ENCODE measurements around the gene HPS3.
"Not testable (repeated sequence)": the region's sequence is repeated elsewhere in the genome, so short reads cannot be mapped to it uniquely, and the experiment has no call there.

HPS3 gene

DNA sequence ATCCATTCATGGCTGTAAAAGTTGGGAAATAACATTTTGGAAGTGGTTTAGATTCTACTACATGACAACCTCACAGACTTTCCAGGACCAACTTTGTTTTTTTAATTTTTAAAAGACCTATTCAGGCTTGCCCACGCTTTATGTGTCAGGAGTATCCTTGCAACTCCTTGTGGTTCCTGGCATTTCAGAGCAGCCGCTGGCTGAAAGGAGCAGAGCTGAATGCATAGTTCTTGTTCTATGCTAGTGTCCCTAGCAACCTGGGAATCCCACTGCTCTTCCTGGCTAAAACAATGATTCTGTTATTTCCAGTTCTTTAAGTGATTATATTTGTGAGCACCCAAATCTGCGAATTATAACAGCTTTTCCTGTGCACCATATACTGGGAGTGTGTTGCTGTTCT lies 57.3 kb downstream of the HPS3 start:
- DNase-seq (ENCODE audit: low spot score), result no peak

DNA sequence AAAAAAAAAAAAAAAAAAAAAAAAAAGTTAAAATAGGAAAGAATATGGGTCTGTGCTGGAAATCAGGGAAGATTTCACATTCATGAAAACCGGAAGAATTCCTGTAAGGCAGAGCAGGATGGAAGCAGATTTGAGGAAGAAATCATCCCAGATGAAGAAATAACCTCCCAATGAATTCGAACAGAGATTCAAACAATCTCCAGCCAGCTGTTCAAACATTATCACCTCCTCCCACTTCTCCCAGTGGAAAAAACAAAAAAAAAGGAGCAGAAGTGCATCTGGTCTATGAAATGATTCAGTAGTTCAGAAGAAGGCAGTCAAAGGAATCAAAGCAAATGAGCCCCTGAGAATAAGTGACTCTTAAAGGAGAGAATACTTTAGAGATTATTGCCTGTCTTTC lies 59.1 kb downstream of the HPS3 start:
- no peak for DNase-seq (ENCODE audit: low spot score)

DNA sequence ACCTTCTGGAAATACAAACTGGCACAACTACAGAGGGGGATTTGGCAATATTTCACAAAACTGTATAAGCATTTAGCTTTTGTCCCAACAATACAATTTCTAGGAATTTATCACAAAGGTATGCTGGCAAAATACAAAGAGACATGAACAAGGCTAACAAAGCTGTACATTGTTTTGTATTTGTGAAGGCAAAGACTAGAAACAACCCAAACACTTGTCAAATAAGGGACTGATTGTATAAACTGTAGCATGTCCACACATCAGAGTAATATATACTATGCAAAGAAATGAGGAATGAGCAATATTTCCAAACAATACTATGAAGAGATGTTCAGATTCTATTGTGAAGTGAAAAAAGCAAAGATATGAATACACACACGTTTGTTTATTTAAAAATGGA lies 65.8 kb downstream of the HPS3 start:
- DNase-seq (ENCODE audit: low spot score), result no peak

DNA sequence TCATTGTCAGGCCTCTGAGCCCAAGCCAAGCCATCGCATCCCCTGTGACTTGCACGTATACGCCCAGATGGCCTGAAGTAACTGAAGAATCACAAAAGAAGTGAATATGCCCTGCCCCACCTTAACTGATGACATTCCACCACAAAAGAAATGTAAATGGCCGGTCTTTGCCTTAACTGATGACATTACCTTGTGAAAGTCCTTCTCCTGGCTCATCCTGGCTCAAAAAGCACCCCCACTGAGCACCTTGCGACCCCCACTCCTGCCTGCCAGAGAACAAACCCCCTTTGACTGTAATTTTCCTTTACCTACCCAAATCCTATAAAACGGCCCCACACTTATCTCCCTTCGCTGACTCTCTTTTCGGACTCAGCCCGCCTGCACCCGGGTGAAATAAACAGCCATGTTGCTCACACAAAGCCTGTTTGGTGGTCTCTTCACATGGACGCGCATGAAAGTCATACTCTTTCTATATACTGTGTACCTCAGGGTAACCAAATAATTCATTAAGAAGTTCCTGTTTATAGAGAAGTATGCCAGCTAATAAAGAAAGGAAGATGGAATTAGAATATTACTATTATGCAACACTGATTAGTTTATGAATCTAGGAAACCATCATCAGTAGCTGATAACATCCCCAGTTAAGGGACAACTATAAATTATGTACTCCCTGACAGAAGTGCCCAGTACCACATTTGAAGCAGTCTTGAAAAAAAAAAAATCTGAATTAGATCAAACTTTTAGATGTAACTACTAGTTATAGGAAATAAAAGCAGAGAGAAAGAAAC lies 67.6 kb downstream of the HPS3 start:
- DNase-seq (ENCODE audit: low spot score), result not testable (repeated sequence)

DNA sequence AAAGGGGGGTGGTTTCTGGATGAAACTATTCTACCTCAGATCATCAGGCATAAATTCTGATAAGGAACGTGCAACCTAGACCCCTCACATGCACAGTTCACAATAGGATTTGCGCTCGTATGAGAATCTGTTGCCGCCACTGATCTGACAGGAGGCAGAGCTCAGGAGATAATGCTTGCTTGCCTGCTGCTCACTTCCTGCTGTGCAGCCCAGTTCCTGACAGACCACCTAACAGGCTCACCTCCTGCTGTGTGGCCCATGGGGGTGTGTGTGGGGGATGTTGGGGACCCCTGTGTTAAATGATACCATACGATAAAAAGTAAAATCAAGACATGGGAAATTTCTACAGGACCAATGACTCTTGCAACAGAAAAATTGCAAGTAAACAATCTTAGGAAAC lies 68.2 kb downstream of the HPS3 start:
- no peak for DNase-seq (ENCODE audit: low spot score)

DNA sequence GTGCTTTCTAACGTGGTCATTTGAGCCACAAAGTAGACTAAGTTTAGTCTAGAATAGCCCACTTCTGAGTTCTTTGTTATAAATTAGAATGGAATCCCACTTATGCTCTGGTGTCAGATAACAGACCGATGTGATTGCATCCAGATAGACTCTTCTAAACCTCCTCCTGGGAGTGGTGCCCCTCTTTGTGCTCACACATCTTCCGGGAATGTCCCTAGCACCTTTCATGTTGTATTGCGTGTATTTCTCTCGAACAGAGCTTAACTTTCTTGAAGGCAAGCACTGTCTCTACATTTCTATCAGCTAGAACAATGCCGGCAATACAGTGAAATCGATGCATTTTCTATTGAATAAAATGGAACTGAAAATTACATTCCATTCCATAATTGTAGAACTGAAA lies 69.2 kb downstream of the HPS3 start:
- no peak for DNase-seq (ENCODE audit: low spot score)

DNA sequence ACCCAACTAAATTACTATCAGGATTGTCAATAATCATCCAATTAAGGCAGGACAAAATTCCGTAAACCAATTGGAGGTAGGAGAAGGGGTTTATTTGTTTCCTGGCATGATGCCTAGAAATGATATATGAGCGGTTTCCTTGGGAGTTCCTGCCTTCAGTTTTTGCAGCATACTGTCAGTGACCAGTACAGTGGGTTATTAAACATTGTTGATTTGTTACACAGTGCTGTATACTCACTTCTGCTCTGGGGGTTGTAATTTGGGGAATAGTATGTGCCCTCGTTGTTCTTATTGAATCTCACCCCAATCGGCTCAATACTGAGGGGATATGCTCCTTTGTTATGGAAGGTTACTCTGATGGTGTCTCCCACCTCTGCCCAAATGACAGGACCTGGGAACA lies 70.0 kb downstream of the HPS3 start:
- no peak for DNase-seq (ENCODE audit: low spot score)

DNA sequence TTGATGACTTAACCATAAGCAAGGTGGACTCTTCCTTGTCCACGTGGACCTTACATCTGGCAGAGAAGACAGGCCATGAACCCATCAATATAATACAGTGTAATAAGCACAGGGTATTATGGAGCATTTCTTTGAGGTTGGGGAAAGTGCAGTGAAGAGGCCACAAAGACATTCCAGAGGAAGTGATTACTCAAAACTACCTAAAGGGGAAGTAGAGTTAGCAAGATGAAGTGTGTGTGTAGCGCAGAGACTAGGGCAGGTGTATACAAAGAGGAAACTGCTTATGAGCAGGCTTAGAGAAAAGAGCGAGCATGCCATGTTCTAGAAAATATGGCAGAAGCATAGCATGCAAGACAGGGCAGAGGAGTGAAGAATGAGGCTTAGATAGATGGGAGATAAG lies 74.3 kb downstream of the HPS3 start:
- no peak for DNase-seq (ENCODE audit: low spot score)

DNA sequence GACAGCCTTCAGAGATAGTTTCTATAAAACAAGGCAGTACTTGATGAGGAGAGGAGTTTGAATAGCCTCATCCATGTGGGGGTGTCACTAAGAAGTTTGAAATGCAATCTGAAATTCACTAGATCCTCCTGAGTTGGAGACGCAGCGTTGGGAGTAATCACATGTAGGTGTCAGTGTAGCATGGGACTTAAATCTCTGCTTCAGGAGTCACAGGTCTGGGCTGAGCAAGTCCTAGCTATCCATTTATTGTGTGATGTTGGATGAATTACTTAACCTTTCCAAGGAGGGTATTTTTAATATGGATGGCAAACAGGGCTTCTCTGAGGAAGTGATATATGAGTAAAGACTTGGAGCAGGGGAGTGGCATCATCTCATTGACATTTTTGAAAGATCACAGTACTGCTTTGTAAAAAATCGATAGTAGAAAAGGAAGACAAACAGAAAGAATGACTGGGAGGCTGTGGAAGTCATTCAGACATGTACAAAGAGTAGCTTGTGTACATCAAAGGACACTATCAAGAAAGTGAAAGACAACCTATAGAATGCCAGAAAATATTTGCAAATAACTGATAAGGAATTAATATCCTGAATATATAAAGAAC lies 75.1 kb downstream of the HPS3 start:
- no peak for DNase-seq (ENCODE audit: low spot score)

DNA sequence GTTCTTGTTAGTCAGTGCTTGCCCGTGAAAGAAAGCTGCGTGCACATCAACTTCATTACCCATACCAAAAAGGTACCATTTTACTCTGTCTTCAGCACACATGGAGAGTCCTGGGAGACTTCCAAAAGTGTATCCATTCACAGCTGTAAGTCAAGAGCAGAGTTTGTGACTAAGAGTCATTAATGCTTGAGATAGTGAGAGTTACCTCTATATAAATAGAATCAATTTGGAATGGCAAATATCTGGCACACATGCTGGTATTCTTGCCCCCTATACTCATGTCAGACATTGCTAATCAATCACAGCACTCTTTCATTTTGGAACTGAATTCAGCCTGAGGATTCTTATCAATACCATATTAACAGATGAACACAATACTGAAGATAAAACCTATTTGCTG lies 78.0 kb downstream of the HPS3 start:
- DNase-seq (ENCODE audit: low spot score), result no peak

DNA sequence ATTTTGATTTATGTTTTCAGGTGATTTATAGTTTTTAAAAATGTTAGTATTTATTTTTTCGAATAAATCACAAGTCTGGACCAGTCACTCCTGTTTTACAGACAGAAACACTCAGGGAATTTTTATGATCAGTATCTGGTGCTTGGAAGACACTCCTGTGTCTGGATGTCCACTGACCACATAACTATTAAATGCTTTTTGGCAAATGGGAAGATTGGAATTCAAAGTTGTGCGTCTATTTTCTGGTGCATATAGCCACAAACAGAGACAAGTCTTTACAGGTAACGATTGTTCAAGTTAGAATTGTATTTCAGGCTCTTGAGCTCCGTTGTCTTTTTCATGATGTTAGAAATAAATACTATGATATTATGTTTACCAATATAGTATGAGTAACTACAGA lies 80.0 kb downstream of the HPS3 start:
- no peak for DNase-seq (ENCODE audit: low spot score)

DNA sequence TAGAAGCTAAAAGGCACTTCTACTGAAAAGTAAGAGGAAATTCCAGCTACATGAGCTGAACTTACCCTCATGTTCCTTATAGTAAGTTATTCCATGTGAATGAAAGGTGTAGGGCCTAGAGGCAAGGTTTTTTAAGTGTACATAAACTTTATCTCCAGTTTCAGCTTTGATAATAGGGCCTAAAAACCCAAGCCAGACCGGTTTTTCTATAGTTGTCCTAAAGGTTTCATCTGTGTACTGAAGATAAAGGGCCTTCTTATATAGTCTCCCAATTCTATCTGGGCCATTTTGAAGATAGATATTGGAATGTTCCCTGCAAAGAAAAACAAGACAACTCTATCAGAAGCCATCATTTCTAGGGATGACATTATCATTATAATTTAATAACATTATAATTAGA lies 82.9 kb downstream of the HPS3 start:
- DNase-seq (ENCODE audit: low spot score), result no peak

DNA sequence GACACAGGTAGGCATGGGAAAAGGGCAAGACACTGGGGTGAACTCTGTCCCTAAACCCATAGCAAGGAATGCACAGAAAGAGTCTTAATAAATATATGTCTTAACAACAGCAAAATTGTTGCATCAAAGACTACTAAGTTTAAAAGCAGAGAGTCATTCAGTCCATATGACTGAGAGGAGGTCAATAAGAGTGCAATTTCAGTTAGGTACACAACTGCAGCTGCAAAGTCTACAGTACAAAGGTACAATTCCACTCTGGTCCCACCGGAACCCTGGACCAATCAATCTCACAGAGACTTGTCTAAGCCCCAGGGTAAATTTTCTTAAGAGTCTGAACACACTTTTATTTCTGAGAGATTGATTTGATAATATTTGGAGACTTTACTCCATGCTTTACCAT lies 85.3 kb downstream of the HPS3 start:
- no peak for DNase-seq (ENCODE audit: low spot score)

DNA sequence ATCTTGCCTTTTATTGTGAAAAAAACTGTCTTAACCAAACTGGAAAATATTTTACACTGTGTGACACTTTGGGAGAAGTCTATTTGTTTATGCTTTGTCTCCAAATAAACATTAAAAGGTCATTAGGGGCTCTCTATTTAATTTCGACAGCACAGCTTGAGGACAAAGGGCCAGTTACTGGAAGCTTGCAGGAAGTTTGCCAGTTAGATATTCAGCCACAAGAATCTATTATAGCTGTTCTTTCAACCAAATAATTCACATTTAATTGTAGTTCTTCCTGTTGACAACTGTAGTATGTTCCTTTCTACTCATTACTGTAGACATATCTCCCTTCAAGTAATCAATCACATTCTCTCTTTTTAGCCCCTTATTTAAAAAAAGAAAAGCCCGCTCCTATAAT lies 86.1 kb downstream of the HPS3 start:
- no peak for DNase-seq (ENCODE audit: low spot score)

DNA sequence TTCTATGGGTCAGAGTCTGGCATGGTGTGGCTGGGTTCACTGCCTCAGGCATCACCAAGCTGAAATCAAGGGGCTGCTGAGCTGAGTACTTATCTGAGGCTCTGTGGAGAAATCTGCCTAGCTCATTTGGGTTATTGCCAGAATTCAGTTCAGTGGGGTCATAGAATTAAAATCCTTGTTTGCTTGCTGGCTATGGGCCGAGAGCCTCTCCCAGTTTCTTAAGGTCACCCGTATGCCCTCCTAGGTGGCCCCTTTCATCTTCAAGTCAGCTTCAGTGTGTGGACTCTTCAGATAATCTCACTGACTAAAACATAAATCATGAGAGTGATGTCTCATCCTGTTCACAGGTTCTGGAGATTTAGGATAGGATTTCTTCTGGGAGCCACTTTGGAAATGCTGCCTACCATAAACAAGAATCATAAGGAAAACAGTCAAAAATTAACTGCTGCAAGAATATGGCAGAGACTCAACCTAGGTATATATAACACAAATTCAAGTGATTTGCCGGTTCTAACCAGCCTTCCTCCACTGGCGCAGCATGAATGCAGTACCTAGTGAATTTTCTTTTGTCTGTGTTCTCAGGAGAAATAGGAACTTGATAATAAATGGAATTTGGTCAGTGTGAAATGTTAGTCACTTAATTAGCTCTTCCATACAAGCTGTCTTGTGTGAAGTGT lies 86.9 kb downstream of the HPS3 start:
- DNase-seq (ENCODE audit: low spot score), result peak; percentile 31

DNA sequence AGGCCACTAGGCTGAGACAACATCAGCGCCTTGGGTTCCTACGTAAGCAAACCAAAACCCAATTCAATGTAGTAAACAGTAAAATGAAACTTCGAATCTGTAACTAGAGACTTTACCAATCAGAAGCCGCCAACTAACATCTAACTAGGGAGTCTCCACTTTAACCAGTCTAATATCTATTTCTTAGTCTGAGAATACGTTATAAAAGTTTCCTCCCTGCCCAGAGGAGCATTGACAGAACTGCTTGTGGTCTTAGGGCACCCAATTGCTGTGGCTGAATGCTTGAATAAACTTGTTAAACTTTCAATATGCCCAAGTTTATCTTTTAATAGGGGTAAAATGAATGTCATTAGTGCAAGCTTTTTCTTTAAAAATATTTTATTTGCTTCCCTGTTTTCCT lies 87.9 kb downstream of the HPS3 start:
- no peak for DNase-seq (ENCODE audit: low spot score)

DNA sequence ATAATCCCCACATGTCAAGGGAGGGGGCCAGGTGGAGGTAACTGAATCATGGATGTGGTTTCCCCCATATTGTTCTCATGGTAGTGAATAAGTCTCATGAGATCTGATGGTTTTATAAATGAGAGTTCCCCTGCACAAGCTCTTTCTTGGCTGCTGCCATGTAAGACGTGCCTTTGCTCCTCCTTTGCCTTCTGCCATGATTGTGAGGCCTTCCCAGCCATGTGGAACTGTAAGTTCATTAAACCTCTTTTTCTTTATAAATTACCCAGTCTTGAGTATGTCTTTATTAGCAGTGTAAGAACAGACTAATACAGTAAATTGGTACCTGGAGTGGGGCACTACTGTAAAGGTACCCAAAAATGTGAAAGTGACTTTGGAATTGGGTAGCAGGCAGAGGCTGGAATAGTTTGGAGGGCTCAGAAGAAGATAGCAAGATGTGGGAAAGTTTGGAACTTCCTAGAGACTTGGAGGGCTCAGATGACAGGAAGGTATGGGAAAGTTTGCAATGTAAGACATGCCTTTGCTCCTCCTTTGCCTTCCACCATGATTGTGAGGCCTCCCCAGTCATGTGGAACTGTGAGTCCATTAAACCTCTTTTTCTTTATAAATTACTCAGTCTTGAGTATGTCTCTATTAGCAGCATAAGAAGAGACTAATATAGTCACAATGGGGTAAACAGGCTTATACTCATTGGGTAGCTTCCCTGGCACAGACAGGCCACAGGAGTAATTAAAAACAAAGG lies 90.1 kb downstream of the HPS3 start:
- not testable (repeated sequence) for DNase-seq (ENCODE audit: low spot score)

DNA sequence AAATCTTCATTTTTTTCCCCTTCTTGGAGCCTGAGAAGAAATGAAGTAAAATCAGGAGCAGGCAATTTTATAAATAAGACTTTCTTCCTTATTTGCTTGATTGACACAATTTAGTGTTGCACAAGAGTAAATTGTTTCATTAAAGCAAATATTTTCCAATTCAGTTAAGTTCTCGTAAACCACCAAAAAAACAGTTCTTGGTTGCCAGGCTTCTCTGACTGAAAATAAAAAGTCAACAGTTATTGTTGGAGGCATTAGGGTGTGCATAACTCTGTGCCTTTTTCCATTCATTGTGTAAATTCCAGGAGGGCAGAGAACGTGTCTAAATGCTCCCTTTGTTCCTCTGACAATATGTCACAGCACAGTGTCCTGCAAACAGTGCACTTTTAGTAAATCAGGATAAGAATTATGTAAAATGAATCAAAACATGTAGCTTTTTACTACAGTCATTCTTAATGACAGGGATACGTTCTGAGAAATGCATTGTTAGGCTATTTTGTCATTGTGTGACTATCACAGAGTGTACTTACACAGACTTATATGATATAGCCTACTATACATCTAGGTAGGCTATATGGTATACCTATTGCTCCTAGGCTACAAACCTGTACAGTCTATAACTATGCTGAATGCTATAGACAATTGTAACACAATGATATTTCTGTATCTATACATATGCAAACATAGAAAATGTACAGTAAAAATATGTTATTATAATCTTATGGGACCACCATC lies 92.5 kb downstream of the HPS3 start, which contains the start of gene CP:
Gene CP, minus strand, starts transcription at position 47 of the 735 bp plus-strand sequence. Its CDS starts 37 bp downstream, at position 10.
- DNase-seq (ENCODE audit: low spot score), result peak; percentile 60
